Measurements from ENCODE around the gene TCF4.

DNA sequence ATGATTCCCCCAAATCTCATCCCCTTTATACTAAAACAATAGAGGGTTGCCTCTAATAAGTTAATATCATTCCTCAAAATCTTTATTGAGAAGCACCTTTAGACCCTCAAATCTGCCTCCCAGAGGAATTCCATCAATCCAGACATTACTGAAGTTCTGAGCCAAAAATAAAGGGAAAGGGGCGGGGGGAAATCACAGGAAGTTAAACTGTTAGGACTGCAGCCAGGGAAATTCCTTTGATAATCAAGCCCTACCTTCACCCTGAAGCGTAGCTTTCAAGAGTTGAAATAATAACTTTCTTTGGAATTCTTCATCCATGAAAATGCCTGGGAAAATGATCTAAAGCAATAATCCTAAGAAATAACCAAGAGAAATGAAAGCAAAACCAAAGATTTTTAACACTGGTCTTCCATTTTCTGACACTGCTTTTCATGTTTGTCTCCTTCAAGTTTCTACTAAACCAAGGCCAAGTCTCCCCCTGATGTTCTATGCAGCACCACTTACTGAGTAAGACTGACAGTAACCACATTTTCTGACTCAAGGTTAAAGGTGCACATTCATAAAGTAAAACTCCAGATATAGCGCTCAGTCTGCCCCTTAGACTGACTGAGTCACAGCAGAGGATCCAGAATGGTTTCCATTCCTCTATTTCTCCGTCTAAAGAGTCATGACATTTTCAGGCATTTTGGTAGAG lies 78.2 kb downstream of the TCF4 start:
- TF ChIP-seq EZH2 (IDR thresholded peaks at IDR 0.05; ENCODE audit: low read depth, unreplicated experiment) (no peak), EZH2phosphoT487 (IDR thresholded peaks at IDR 0.05; ENCODE audit: unreplicated experiment) (no peak), POLR2AphosphoS5 (IDR thresholded peaks at IDR 0.05; ENCODE audit: low read depth) (no peak), JUNB (IDR thresholded peaks at IDR 0.05; ENCODE audit: unreplicated experiment) (no peak)
- TF ChIP-seq, protein P1, sequence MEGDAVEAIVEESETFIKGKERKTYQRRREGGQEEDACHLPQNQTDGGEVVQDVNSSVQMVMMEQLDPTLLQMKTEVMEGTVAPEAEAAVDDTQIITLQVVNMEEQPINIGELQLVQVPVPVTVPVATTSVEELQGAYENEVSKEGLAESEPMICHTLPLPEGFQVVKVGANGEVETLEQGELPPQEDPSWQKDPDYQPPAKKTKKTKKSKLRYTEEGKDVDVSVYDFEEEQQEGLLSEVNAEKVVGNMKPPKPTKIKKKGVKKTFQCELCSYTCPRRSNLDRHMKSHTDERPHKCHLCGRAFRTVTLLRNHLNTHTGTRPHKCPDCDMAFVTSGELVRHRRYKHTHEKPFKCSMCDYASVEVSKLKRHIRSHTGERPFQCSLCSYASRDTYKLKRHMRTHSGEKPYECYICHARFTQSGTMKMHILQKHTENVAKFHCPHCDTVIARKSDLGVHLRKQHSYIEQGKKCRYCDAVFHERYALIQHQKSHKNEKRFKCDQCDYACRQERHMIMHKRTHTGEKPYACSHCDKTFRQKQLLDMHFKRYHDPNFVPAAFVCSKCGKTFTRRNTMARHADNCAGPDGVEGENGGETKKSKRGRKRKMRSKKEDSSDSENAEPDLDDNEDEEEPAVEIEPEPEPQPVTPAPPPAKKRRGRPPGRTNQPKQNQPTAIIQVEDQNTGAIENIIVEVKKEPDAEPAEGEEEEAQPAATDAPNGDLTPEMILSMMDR (conservative IDR thresholded peaks at IDR 0.05; ENCODE audit: low read depth in 2 of 2): no peak

All from GM23338 (cell line).